Measurements from ENCODE around the gene DCUN1D2.
A peak's percentile ranks its signal among the peaks of the same experiment; 100 is the strongest.

Gene DCUN1D2

GRCh38 chr13:113508521-113509254, 18.2 kb upstream of the DCUN1D2 start:
- no peak for TF ChIP-seq CTCF (conservative IDR thresholded peaks at IDR 0.05; ENCODE audit: low read depth, low read length)
- DNase-seq (ENCODE audit: low read depth), result no peak
- no peak overlapping the region for H3K4me3 ChIP-seq (ENCODE audit: low read depth, low read length)

- no peak for TF ChIP-seq CTCF (conservative IDR thresholded peaks at IDR 0.05; ENCODE audit: low read depth, low read length)
- DNase-seq (ENCODE audit: low read depth), result no peak
- no peak overlapping the region for H3K4me3 ChIP-seq (ENCODE audit: low read depth, low read length)
Observed at GRCh38 chr13:113507505-113508345, 17.2 kb upstream of the DCUN1D2 start.

GRCh38 chr13:113506871-113507388, 16.4 kb upstream of the DCUN1D2 start:
- no peak overlapping the region for H3K4me3 ChIP-seq (ENCODE audit: low read depth, low read length)
- DNase-seq (ENCODE audit: low read depth), result no peak
- TF ChIP-seq CTCF (conservative IDR thresholded peaks at IDR 0.05; ENCODE audit: low read depth, low read length), result no peak

GRCh38 chr13:113506025-113506685, 15.6 kb upstream of the DCUN1D2 start:
- no peak for TF ChIP-seq CTCF (conservative IDR thresholded peaks at IDR 0.05; ENCODE audit: low read depth, low read length)
- DNase-seq (ENCODE audit: low read depth), result peak; percentile 58
- H3K4me3 ChIP-seq (ENCODE audit: low read depth, low read length), result no peak overlapping the region

GRCh38 chr13:113502686-113503085, 12.2 kb upstream of the DCUN1D2 start:
- no peak for TF ChIP-seq CTCF (conservative IDR thresholded peaks at IDR 0.05; ENCODE audit: low read depth, low read length)
- DNase-seq (ENCODE audit: low read depth), result no peak
- no peak overlapping the region for H3K4me3 ChIP-seq (ENCODE audit: low read depth, low read length)

- no peak for DNase-seq (ENCODE audit: low read depth)
- H3K4me3 ChIP-seq (ENCODE audit: low read depth, low read length), result no peak overlapping the region
- TF ChIP-seq CTCF (conservative IDR thresholded peaks at IDR 0.05; ENCODE audit: low read depth, low read length), result no peak
Observed at GRCh38 chr13:113500530-113501265, 10.2 kb upstream of the DCUN1D2 start.

Data from choroid plexus epithelial cell (primary cell).